GM19240 (cell line): Measurements from ENCODE around the gene CTDNEP1.

ENCODE experiments used
- DNase-seq: peaks from one replicate; pipeline ENCODE4 v3.0.0; 2011; ENCODE audit warnings: low spot score; ENCODE audit not compliant: insufficient read length

CTDNEP1 gene

DNA sequence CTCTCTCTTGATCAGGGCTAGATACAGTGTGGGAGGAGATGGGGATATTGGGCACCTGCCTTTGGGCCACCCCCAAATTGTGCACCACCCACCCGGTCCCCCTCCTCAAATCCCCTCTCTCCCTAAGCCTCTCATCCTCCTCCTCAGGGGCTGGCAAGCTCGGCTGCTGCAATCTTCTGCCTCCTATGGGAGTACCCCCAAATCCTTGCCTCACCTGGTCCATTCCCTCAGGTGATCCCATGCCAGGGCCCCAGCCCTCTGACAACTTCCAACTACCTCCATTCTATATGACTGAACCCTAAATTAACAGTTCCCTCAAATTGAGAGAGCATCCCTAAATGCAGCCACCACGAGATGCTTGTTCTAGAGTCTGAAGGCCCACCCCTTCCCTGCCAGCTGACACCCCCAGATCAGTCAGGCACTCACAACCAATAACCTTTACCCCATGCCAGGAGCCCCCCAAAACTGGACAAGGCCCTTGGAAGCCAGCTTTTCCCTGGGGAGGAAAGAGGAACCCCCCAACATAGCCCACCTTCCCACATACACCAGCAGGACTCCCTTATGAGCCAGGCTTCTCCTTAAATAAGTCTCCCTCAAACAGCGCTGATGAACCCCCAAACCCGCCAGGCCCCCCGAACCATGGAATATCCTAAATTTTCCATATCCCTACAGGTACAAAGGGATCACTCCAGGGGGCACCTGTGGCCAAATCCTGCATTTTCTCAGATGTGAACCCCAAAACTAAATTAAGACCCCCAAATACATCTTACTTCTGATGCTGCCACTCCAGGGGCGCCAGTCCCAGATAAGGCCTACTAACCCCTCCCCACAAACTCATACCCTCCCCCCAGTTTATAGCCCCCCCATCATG, 35.1 kb downstream of the CTDNEP1 start:
- DNase-seq: no peak

DNA sequence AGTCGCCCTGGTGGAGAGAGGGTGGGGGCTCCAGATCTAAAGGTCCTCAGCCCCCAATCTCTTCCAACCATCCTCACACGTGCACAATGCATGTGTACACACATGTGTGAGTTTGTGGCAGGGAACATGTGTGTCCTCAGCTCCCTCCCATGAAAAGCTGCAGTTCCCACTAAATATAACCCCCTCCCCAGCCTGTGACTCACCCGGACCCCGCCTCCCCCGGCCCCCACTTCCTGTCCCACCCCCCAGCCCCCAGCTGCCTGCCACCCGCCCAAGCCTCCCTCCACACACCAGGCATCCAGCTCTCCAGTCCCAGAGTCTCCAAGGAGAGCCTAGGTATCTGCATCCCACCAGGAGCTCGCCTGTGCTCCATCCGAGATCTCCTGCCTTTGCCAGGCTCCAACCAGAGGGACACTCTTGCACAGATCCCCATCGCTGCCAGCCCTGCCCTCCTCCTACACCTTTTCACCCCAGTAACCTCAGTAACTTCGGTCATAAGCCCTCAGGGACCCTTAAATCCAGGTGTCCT, 35.8 kb downstream of the CTDNEP1 start:
- no peak for DNase-seq

DNA sequence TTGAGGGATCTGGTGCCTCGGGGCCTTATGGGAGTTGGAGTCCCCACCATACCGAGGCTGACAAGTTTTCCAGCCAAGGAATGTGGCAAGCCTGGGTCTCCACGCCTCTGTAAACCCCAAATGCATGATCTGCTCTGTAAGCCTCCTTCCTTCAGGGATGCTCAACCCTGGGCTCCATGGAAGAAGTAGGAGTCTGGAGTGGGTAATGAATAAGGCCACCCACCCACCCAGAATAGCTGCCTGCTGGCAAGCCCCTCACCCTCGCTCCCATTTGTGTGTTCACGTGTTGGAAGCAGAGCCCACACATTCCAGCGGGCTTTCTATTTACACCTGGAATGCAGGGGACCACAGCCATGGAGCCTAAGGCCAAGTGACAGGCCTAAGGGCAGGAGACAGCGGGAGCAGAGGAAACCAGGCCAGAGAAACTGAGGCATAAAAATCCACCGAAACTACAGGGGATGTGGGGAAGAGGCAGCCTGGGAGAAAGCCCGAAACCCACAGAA, 36.3 kb downstream of the CTDNEP1 start:
- DNase-seq: no peak

DNA sequence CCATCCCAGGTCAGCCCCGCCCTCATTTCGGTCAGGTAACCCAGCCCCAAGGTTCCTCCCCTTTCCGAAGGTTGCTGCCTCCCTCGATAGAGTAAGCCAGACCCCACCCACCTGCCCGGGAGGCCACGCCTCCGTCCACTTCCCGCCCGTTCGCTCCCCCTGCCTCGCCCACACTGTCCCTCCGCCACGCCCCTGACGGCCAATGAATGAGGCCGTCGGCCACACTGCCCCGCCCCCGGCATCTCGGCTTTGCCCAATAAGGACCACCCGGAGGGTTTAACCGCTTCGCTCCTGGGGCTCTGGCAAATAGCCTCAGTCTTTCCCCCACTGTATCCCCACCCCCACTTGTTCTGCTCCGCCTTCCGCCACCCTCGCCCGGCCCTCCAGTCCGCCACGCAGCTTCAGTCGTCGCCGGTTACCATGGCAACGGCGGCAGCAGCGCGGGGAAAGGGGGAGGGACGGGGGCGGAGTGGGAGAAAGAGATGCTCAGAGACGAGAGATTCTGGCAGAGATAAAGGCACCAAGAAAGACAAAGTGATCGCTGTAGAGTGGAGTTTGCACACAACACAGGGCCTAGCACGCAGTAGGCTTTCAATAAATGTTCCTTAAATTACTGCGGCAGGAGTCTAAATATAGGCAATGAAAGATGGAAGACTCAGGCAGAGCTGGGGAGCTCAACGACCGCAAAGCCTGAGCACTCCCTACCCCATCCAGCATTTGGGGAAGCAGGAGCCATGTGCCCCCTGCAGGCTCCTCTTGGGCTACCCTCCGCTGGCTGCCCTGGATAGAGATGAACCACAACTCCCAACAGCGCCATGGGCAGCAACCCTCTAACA, 37.0 kb downstream of the CTDNEP1 start:
- peak; percentile 100 for DNase-seq

DNA sequence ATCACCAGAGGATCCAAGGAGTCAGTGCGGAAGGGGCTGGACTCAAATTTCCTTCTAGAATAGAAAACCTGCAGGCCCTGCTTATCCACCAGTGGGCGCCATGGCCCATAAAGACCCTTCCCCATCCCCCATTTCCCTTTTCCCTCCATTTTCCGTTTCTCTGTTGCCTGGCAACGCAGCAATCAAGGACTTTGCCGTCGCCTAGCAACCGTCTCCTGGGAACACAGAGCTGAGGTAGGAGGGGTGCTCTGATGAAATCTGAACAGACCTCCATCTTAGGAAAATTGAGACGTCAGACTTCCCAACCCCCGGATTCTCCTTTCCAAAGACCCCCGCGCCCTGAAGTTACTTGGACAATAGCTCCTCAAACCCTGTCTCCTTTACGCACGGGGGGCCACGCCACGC, 37.6 kb downstream of the CTDNEP1 start:
- DNase-seq: peak; percentile 54

DNA sequence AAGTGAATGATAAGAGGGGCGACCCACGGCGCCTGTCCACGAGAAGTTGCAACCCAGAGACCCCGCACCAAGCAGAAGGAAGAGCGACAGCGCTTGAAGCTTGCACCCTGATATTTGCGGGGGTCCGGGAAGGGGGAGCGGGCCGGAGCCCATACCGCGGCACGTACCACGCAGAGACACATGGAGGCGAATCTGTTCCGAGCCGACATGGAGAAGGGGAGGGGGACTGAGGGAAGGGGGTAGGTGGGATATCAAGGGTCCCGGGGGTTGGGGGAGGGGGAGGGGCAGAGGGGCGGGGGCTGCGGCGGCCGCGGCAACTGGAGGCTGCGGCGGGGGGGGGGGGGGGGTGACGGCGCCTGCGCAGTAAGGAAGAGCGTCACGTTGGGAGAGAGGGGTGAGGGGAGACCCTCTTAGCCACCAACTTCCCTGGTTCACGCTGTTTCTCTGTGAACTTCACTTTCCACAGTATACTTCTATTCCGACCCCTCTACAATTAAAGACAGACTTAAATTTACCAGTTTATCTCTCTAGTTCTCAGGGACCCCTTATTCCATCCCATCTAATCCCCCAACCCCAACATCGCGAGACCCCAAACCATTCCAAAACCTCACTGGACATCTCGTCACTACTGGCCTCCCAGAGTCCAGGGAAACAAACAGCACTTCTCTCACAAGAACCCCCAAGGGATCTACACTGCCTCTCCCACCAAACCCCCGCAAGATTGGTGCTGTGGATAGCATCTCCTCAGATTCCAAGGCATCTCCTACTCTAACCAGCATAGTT, 39.9 kb downstream of the CTDNEP1 start:
- no peak for DNase-seq

GRCh38 chr17:7208754-7209460, 42.6 kb downstream of the CTDNEP1 start:
- no peak for DNase-seq

DNA sequence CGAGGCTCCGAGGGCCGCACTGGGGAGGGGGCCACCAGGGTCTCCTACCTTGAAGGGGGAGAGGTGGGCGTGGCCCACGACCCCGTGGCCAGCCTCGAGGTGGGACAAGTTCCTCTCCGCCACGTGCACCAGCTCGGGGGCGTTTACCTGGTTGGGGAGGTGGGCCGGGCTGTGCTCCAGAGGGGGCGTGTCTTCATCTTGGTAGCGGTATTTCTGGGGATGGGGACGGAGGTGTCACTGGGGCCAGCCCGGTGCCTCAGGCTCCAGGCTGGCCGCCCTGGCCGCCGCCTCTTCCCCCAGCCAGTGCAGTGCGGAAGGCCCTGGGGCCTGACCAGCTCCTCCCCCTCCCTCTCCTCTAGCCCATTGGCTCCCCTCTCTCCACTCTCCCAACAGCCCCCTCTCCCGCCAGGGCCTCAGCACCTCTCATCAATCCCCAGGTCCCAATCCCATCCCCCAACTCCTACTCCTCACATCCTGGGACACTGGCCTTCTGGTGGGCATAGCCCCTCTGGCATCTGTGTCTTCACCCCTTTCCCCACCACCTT, 43.4 kb downstream of the CTDNEP1 start:
- no peak for DNase-seq

DNA sequence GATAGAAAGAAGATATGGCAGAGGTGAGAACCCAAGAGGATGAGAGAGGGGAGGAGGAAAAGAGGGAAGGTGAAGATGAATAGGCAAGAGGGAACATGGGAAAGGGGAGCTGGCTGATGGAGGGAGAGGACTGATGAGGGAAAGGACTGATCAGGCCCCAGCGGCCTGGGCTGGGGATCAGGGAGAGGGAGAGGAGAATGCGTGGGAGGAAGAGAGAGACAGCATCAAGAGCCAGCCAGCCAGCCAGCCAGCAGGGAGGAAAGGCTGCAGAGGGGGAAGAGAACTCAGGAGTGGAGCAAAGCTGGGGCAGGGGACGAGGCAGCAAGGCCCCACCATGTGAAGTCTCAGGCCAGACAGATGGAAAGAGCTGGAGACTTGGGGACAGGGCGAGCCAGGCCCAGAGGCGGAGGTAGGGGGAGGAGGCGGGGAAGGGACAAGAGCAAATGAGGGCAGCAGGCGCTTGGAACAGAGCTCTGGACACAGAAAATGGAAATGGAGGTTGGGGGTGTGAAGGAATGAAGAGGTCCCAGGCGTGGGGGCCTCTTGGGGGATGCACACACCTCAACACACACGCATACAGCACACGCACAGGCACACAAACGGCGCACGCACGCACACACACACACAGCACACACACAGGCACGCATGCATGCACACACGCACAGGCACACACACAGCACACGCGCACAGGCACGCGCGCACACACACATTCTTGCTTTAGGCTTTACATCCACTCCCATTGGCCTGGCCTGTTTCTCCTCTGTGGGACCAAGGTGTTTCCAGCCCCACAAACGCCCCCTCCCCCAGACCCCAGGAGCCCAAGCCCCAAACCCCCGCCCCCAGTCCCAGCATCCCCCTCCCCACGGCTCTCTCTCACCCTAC, 44.2 kb downstream of the CTDNEP1 start:
- no peak for DNase-seq

DNA sequence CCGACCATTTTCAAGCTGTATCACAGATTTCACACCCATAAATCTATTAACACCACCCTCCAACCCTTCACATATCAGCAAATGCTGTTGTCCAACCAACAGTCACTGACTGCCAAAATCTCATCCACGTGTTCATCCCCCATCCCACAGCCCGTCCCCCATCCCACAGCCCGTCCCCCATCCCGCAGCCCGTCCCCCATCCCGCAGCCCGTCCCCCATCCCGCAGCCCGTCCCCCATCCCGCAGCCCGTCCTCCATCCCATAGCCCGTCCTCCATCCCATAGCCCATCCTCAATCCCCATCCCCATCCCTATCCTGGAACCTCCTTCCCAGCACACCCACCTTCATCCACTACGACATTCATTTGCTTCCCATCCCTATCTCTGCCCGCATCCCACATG, 46.0 kb downstream of the CTDNEP1 start:
- DNase-seq: no peak

GRCh38 chr17:7204828-7205461, 46.6 kb downstream of the CTDNEP1 start:
- peak; percentile 99 for DNase-seq

DNA sequence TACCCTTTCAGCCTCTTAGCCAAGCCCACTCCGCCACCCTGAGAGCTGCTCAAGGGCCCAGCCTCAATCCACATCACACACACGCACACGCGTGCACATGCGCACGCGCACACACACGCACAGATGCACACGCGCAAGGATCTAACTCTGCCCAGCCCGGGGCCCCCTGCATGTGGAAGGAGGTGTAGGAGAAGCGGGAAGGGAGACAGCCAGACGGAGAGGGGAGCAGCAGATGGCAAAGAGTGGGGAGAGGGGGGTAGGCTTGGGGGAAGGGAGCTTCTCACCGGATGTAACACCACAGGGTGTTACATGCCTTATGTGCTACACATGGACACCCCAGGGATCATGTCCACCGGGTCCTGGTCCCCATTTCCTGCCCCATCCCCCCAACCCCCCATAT, 47.2 kb downstream of the CTDNEP1 start:
- no peak for DNase-seq

DNA sequence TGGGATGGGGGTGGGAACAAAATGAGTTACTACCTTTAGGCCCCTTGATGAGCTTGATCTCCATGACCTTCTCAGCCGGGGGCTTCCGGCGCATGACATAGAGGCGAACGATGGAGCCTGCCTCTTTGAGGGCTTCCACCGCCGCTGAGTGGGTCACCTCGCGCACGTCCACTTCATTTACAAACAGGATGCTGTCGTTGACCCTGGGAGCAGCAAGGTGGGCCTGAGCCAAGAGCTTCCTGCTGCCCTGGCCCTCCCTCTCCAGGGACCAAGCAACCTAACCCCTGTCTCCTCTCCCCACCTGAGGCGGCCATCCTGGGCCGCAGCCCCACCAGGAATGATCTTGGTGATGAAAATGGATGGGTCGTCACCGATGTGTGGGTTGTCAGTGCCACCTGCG, 48.1 kb downstream of the CTDNEP1 start:
- no peak for DNase-seq

DNA sequence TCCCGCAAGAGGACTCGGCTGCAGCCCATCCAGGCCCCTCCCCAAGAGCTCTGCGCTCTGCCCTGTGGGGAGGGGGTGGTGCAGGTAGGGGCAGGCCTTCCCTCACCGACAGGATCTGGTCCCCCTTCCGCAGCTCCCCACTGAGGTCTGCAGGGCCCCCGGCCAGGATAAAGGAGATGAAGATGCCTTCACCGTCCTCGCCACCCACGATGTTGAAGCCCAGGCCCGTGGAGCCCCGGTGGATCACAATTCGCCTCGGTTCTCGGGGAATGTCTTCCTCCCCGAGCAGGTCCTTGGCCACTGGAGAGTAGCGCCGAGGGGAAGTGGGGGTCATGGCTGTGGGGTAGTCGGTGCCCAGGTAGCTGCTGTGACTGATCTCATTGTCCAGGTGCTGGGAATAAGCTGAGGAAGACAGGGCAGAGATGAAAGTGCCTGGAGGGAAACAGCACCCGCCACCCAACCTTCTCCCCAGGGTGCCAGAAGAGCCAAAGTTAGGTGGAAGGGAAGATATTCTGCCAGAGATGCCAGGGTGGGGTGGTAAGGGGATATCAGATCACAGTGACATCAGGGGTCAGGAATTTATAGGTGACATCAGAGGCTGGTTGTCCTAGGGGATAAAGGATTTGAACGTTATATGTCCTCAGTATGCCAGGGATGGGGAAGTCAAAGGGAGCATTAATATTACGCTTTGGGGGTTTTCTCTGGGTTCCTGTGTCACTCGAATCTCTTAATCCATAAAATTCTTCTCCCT, 54.7 kb downstream of the CTDNEP1 start:
- DNase-seq: no peak

DNA sequence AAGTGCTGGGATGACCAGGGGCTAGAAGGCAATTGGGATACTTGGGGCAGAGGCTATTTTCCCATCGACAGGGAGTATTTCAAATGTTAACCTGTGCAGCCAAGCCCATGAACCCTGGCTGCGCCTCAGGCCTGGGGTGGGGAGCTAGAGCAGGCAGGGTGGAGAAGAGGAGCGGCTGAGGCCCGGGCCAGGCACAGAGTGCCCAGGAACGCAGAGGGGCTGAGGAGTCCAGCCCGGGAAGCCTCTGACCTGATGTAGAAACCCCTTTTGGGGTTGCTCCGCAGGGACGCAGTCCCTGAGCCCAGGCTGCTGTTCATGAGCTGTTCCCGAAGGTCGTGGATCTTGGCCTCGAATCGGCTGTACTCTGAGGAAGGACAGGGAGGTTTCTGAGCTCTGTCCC, 55.6 kb downstream of the CTDNEP1 start:
- DNase-seq: no peak
